Hypothalamus (tissue), 51 donors: ENCODE results near the gene JAK2.
A peak's percentile ranks its signal among the peaks of the same experiment; 100 is the strongest.
"Not testable (repeated sequence)": the region's sequence is repeated elsewhere in the genome, so short reads cannot be mapped to it uniquely, and the experiment has no call there.

ENCODE experiments used
- DNase-seq, 51 donors: peaks; one replicate each; lab custom pipeline; 2025; lab: John Stamatoyannopoulos, UW

The JAK2 gene

GRCh38 chr9:4979239-4979638 is 5.8 kb upstream of the JAK2 start:
- no peak for DNase-seq

DNA sequence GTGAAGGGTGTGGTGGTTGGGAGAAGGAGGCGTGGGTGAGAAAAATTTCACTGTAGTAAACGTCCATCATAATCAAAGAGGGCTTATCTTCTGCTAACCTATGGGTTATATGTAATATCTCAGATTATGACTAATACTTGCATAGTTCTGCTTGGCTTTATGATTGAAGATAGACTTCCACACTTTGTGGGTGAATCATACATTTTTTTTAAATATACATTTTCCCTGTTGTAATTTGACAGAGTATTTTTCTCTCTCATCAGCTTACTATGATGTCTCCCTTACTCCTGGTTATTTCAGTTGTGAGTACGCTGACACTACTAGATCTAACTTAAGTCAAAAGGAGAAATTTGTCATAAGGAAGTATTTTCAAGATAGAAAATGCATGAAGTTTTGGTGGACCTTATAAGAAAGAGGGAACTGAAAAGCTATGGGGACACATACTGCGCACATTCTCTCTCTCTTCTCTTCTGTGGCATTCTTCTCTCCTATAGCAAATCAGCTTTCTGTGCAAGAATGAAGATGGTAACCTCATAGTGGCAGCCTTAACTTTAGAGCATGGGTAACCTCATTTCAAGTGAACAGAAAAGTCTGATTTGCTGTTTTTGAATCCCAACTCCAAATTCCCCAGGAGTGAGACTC is 4.9 kb upstream of the JAK2 start:
- DNase-seq: no peak

- no peak for DNase-seq
These were observed 2.2 kb upstream of the JAK2 start for GRCh38 chr9:4982721-4983482.

- no peak for DNase-seq
These were observed 1.4 kb upstream of the JAK2 start for GRCh38 chr9:4983601-4984165.

DNA sequence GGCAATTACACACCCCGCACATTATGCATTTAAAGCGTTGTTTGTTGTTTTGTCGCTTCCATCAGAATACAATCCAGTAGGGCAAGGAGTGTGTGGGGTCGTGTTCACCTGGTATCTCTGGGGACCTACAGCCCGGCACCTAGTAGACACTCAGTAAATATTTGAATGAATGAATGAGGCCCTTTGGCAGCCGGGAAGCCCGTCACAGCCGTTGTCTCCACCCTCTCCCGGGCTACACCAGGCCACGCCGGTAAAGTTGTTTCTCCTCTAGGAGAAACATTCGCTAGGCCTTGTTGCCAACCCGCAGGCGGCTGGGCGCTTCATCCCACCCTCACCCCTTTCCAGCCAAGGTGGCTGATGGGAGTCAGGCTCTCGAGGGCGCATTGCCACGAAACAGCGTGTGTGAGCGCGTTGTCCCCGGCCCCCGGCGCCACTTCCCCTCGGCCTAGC is 876 bp upstream of the JAK2 start:
- DNase-seq: peak in 11 of 51 donors; percentile 59 to 88 (median 68)

GRCh38 chr9:4985386-4986266 is 554 bp downstream of the JAK2 start:
- peak in 21 of 51 donors; percentile 1 to 73 (median 27) for DNase-seq

GRCh38 chr9:4986296-4986695 is 1.2 kb downstream of the JAK2 start:
- no peak for DNase-seq

DNA sequence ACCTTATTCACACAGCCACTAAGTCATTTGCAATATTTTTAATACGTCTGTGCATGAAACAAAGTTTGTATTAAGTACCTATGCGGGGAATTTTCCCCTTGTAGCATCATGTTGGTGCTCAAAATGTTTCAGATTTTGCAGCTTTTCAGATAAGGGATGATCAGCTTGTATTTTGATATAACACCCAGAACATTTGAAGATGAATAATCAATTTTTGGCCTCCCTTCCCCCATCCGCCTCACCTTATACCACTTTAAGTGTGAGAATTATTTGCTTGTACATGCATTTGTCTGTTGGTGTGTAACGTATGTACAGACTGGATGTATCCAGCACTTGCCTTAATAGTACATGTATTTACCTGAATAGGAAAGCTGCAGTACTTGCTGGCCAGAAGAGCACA is 1.7 kb downstream of the JAK2 start:
- DNase-seq: no peak

- peak in 22 of 51 donors; percentile 1 to 71 (median 10) for DNase-seq
These were observed 2.9 kb downstream of the JAK2 start for GRCh38 chr9:4987961-4988421.

DNA sequence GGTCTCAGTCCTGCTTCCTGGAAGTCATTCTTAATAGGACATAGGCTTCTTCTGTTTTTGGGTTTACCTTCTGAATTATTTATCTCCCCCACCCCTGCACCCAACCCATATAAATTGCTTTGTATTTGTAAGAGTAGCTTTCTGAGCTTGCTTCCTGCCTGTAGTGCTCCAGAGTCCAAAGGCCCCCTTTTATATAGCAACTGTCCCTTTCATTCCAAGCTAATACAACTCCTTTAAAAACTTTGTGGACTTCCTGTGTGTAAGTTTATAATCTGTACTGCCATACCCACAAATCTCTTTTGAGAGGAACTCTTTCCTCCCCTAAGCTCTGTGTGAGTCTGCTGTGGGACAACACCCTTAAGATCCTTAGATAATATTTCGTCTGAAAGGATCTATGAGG is 7.8 kb downstream of the JAK2 start:
- DNase-seq: no peak

GRCh38 chr9:4994166-4994890 is 9.3 kb downstream of the JAK2 start:
- DNase-seq: no peak

DNA sequence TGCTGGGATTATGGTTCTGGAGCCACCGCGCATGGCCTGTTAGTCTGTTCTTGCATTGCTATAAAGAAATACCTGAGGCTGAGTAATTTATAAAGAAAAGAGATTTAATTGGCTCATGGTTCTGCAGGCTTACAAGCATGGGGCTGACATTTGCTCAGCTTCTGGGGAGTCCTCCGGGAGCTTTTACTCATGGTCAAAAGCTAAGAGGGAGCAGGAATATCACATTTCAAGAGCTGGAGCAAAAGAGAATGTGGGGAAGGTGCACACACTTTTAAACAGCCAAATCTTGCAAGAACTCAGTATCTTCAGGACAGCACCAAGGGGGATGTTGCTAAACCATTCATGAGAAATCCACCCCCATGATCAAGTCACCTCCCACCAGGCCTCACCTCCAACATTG is 12.1 kb downstream of the JAK2 start:
- DNase-seq: no peak

GRCh38 chr9:4997631-4998030 is 12.6 kb downstream of the JAK2 start:
- no peak for DNase-seq

- no peak for DNase-seq
These were observed 17.7 kb downstream of the JAK2 start for GRCh38 chr9:5002811-5003210.

- DNase-seq: no peak
These were observed 19.4 kb downstream of the JAK2 start for GRCh38 chr9:5004481-5004880.

DNA sequence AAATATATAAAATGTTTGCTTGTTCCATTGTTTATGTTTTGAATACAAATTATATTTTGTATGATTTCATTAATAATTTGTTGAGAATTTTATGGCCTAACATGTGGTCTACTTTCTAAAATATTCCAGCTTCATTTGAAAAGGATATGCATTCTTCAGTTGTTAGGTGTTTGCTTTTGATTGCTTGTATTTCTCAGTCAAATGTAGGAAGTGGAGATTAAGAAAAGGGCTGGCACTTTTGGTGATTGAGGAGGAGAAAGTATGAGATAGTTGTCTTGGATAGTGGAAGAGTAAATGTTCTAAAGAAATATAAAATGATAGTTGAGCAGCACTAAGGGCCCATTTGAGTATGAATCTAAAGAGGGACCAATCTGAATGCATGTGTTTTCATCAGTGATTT is 23.1 kb downstream of the JAK2 start:
- no peak for DNase-seq

DNA sequence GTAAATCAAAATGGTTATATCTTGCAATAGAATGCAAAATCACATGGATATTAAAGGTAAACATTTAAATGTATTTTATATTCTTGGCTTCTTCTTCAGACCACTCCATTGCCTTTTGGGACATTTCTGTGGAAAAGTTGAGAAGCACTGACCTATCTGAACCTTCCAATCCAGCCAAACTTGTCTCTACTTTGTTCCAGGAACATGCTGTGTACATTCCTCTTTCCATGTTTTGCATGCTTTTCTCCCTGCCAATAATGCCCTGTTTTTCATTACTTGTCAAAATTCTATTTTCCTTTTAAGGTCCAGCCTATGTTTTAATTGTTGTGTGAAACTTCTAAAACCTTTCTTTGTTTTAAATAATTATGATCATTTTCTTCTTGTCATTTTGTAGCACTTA is 28.3 kb downstream of the JAK2 start:
- DNase-seq: no peak

GRCh38 chr9:5015934-5016333 is 30.9 kb downstream of the JAK2 start:
- no peak for DNase-seq

DNA sequence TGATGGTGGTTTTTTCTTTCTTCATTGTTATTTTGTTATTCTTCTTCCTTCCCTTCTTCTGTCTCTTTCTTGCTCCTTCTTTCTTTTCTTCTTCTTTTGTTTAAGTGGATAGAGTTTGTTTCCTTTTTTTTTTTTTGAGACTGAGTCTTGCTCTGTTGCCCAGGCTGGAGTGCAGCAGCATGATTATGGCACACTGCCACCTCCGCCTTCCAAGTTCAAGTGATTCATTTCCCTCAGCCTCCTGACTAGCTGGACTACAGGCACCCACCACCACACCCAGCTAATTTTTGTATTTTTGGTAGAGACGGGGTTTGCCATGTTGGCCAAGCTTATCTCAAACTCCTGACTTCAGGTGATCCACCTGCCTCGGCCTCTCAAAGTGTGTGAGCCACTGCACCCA is 40.3 kb downstream of the JAK2 start:
- DNase-seq: no peak

GRCh38 chr9:5031941-5032340 is 46.9 kb downstream of the JAK2 start:
- not testable (repeated sequence) for DNase-seq
